Bronchial epithelial cell (primary cell): ENCODE results near the gene PNISR. TPM values are rescaled to one million over a fixed set of nuclear protein-coding genes. Genes with fewer than 3 reads are reported as not detected.

Source experiments
- DNase-seq: peaks from one replicate; pipeline ENCODE4 v3.0.0-alpha.2; 2010; ENCODE audit warnings: low read depth
- FAIRE-seq: peaks from 2 replicates; lab custom pipeline; 2011; peaks lifted over from hg19 to GRCh38; lab: Jason Lieb, UNC
- H3K27me3 ChIP-seq: 2 replicates; pipeline ENCODE4 v1.5.1; 2011; ENCODE audit warnings: low read length; ENCODE audit not compliant: control insufficient read depth, insufficient read depth
- H3K36me3 ChIP-seq: 2 replicates; pipeline ENCODE4 v1.5.1; 2011; ENCODE audit warnings: low read length; ENCODE audit not compliant: control insufficient read depth, insufficient read depth
- H3K4me3 ChIP-seq: 2 replicates; pipeline ENCODE4 v1.5.1; 2011; ENCODE audit warnings: mild to moderate bottlenecking, low read depth, low read length, control low read depth
- total RNA-seq: library from RNA; depleted of rRNA; stranded (reverse); fragments of >200 nt; gene quantifications from 2 replicates; pipeline ENCODE4 v1.2.1, GENCODE V29; 2014
- TF ChIP-seq, protein P1 (sequence below): IDR thresholded peaks from 2 replicates; pipeline ENCODE4 v1.5.1; 2011; ENCODE audit warnings: mild to moderate bottlenecking, moderate library complexity, low read length, control low read depth, inconsistent platforms; ENCODE audit not compliant: insufficient read depth, severe bottlenecking

The PNISR gene
- total RNA-seq, 1 donor from 2014 or later: 37.9 TPM

- peak overlapping the region; percentile 53 for H3K4me3 ChIP-seq
- TF ChIP-seq, protein P1, sequence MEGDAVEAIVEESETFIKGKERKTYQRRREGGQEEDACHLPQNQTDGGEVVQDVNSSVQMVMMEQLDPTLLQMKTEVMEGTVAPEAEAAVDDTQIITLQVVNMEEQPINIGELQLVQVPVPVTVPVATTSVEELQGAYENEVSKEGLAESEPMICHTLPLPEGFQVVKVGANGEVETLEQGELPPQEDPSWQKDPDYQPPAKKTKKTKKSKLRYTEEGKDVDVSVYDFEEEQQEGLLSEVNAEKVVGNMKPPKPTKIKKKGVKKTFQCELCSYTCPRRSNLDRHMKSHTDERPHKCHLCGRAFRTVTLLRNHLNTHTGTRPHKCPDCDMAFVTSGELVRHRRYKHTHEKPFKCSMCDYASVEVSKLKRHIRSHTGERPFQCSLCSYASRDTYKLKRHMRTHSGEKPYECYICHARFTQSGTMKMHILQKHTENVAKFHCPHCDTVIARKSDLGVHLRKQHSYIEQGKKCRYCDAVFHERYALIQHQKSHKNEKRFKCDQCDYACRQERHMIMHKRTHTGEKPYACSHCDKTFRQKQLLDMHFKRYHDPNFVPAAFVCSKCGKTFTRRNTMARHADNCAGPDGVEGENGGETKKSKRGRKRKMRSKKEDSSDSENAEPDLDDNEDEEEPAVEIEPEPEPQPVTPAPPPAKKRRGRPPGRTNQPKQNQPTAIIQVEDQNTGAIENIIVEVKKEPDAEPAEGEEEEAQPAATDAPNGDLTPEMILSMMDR: no peak
- no peaks in the 10 kb centered on the region for H3K27me3 ChIP-seq
- DNase-seq (no peak), FAIRE-seq (no peak)
- no peaks in the 10 kb centered on the region for H3K36me3 ChIP-seq
These were observed 74.5 kb downstream of the PNISR start for GRCh38 chr6:99350573-99350972.

- Histone ChIP-seq H3K27me3 (no peaks in the 10 kb centered on the region), H3K4me3 (peak within 1 kb of the TSS; percentile 53), H3K36me3 (no peaks in the 10 kb centered on the region)
- TF ChIP-seq, protein P1: peak; percentile 39
- DNase-seq: peak; percentile 51
- FAIRE-seq: peak; percentile 60
These were observed 75.7 kb downstream of the PNISR start, which contains the start of gene FAXC for GRCh38 chr6:99349171-99350141. Gene FAXC (minus strand): TSS chr6:99349674. CDS start chr6:99349372, 302 bp downstream.

DNA sequence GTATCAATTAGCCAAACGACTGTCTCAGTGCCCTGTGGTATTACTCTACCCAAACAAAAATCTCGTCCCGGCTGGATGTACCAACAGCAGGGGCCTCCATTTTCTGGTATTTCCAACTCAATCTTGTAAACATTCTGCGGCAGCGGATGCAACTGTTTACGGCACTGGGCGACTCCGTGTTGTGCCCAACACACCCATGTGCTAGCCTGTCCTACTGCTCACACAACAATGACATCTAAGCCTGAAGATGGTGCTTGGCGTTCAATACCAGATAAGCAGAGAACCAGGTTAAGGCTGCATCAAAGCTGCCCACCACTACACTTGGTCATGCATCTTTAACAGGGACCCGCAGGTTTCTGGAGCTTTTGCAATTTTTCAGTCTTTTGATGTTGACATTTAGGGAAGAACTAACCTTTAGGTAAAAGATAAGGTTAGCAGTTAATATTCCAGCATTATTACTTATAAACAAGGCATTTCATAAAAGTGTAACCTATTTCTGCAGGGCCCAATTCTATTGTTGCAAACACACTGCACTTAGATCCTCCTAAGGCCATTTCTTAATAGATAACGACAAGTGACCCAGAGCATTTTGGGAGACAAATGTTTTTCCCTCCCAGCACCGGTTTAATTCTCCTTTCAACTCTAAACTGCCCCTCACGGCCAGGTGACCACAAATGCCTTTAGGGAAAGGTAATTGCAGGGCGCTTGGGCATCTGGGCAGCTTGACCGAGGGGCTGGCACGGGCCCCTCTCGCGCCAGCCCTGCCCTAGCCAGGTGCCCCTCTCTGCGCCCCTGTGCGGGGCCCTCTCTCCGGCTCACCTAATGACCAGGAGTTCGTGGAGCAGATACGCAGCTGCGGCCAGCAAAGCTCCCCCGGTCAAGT, 76.6 kb downstream of the PNISR start:
- H3K27me3 ChIP-seq: no peaks in the 10 kb centered on the region
- FAIRE-seq (no peak), DNase-seq (no peak)
- H3K36me3 ChIP-seq: no peaks in the 10 kb centered on the region
- peak overlapping the region; percentile 53 for H3K4me3 ChIP-seq
- TF ChIP-seq, protein P1: no peak

Other genes starting within 250 kb of the PNISR start
- gene FAXC, start 75.6 kb downstream of the PNISR start, total RNA-seq: 3.2 and 5.3 TPM in 2 replicates
- gene COQ3, start 31.1 kb downstream of the PNISR start, total RNA-seq: 7.4 and 8.4 TPM in 2 replicates
- gene USP45, start 90.1 kb upstream of the PNISR start, total RNA-seq: 13.4 and 19.2 TPM in 2 replicates
- gene CCNC, start 143.4 kb upstream of the PNISR start, total RNA-seq: 94.8 and 95.5 TPM in 2 replicates
- not detected in 2 replicates for gene PRDM13, start 181.5 kb upstream of the PNISR start, total RNA-seq